Activated naive CD8-positive, alpha-beta T cell treated with anti-CD3 and anti-CD28 coated beads, Interleukin-2, amount 10 ng/mL, durations not matched to agents 7 days and 5 days (primary cell): ENCODE data around the gene RNF222. TPM values are rescaled to one million over a fixed set of nuclear protein-coding genes. Genes with fewer than 3 reads are reported as not detected.
A peak's percentile ranks its signal among the peaks of the same experiment; 100 is the strongest.
"Not testable (repeated sequence)": the region's sequence is repeated elsewhere in the genome, so short reads cannot be mapped to it uniquely, and the experiment has no call there.

Source experiments
- ATAC-seq: fragments of 150-1000 bp; cut with Tn5 transposase; one replicate; pipeline ENCODE4 v1.10.0; 2021; ENCODE audit warnings: low read depth, moderate library complexity
- POLR2A ChIA-PET: fragments of 350-600 bp; sonication (Branson Sonifier 250); formaldehyde crosslinking; loops from one replicate; lab custom pipeline; 2021; ENCODE audit warnings: antibody characterized with exemption; lab: Charles Lee
- DNase-seq: peaks from one replicate; pipeline ENCODE4 v3.0.0; 2021
- H3K27ac Mint-ChIP-seq: one replicate; pipeline ENCODE4 v1.8.0; 2022; ENCODE audit warnings: mild to moderate bottlenecking, mixed read lengths
- H3K27me3 Mint-ChIP-seq: one replicate; pipeline ENCODE4 v1.8.0; 2022; ENCODE audit warnings: mild to moderate bottlenecking, moderate library complexity, mixed read lengths
- H3K36me3 Mint-ChIP-seq: one replicate; pipeline ENCODE4 v1.8.0; 2021; ENCODE audit warnings: mild to moderate bottlenecking, mixed read lengths
- H3K4me1 Mint-ChIP-seq: one replicate; pipeline ENCODE4 v1.8.0; 2021; ENCODE audit warnings: mixed read lengths
- H3K4me3 Mint-ChIP-seq: one replicate; pipeline ENCODE4 v1.8.0; 2022; ENCODE audit warnings: mild to moderate bottlenecking, moderate library complexity, mixed read lengths
- H3K9me3 Mint-ChIP-seq: one replicate; pipeline ENCODE4 v1.8.0; 2021; ENCODE audit warnings: mixed read lengths
- total RNA-seq, 2 experiments: library from RNA; stranded (reverse); gene quantifications; one replicate each; pipeline ENCODE4 v1.2.3, GENCODE V29; 2021

The RNF222 gene
- total RNA-seq, 2 experiments from 2014 or later: 0.30 to 0.31 TPM

DNA sequence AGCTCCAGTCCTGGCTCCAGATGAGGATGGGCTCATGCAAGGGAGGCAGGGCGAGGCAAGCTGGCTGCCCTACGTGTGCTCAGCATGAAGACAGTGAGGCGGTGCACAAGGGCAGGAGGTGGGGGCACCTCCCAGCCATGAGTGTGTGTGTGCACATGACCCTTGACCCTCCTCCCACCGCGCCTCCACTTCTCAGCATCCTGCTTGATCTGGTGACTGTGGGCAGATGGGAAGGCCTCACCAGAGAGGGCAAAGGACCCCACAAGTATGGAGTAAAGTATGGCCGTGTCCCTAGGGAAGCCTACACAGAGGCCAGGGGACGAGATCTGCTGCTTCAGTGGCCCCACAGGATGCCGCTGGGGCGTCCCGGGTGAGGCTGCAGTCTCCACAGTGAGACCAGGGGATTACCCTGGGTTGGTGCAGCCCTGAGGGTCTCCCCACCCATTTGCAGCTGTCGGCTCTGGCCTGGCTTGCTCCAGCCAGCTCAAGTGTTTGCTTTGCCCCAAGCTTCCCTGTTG lies 7.9 kb upstream of the RNF222 start:
- Mint-ChIP-seq H3K27me3 (peaks cover 22% of the 10 kb centered on the region), H3K4me3 (no peak overlapping the region), H3K36me3 (no peaks in the 10 kb centered on the region), H3K4me1 (peaks cover 12% of the 10 kb centered on the region), H3K9me3 (no peaks in the 10 kb centered on the region), H3K27ac (no peak overlapping the region)
- POLR2A ChIA-PET: no interaction called here
- ATAC-seq (no peak), DNase-seq (no peak)

DNA sequence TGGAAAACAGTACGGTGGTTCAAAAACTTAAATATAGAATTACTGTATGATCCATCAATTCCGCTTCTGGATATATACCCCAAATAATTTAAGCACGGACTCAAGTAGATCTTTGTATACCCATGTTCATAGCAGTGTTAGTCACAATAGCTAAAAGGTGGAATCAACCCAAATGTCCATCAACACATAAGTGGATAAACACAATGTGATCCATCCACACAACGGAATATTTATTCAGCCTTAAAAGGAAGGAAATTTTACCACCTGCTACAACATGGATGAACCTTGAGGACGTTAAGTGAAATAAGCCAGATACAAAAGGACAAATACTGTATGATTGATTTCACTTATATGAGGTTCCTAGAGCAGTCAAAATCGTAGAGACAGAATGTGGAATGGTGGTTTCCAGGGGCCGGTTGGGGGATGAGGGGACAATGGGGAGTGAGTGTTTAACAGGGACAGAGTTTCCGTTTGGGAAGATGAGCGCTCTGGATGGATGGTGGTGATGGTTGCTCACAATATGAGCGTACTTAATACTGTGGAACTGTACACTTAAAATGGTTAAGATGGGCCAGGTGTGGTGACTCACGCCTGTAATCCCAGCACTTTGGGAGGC lies 5.4 kb upstream of the RNF222 start:
- peaks cover 21% of the 10 kb centered on the region for H3K27me3 Mint-ChIP-seq
- ATAC-seq: no peak
- POLR2A ChIA-PET: no interaction called here
- no peak overlapping the region for H3K4me3 Mint-ChIP-seq
- H3K36me3 Mint-ChIP-seq: no peaks in the 10 kb centered on the region
- H3K9me3 Mint-ChIP-seq: no peaks in the 10 kb centered on the region
- no peak overlapping the region for H3K27ac Mint-ChIP-seq
- no peak for DNase-seq
- H3K4me1 Mint-ChIP-seq: no peaks in the 10 kb centered on the region

DNA sequence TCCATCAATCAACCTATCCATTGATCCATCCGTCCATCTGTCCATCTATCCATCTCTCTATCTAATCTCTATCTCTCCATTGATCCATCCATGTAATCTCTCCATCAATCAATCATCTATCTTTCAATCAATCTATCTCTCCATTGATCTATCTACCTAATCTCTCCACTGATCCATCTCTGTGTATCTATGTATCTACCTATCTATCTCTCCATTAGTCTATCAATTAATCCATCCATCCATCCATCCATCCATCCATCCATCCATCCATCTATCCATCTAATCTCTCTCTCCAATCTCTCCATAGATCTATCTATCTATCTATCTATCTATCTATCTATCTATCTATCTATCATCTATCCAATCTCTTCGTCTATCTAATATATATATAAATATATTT lies 3.5 kb upstream of the RNF222 start:
- Mint-ChIP-seq H3K36me3 (no peaks in the 10 kb centered on the region), H3K4me3 (no peak overlapping the region), H3K9me3 (no peaks in the 10 kb centered on the region), H3K4me1 (peaks cover 2% of the 10 kb centered on the region), H3K27ac (no peak overlapping the region), H3K27me3 (peaks cover 31% of the 10 kb centered on the region)
- ATAC-seq (no peak), DNase-seq (no peak)
- POLR2A ChIA-PET: no interaction called here

DNA sequence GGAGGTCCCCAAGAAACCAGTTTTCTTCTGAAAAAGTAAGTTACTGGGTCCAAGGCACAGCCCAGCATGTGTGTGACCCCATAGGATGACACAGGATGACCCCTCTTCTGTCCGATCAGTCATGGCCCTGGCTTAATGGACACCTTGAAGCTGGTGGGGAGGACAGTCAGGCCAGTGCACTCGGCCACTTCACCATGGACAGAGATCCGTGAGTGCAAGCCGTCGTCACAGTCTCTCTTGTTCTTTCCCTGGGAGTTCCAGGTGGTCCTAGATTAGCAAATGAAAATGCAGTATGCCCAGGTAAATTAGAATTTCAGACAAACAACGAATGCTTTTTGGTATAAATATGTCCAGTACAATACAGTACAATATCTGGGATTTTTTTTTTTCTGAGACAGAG lies 1.4 kb upstream of the RNF222 start:
- H3K36me3 Mint-ChIP-seq: peaks cover 2% of the 10 kb centered on the region
- no peak for ATAC-seq
- no peak overlapping the region for H3K4me3 Mint-ChIP-seq
- POLR2A ChIA-PET: no interaction called here
- H3K27ac Mint-ChIP-seq: no peak overlapping the region
- peaks cover 3% of the 10 kb centered on the region for H3K9me3 Mint-ChIP-seq
- DNase-seq: no peak
- peaks cover 41% of the 10 kb centered on the region for H3K27me3 Mint-ChIP-seq
- H3K4me1 Mint-ChIP-seq: peaks cover 9% of the 10 kb centered on the region

DNA sequence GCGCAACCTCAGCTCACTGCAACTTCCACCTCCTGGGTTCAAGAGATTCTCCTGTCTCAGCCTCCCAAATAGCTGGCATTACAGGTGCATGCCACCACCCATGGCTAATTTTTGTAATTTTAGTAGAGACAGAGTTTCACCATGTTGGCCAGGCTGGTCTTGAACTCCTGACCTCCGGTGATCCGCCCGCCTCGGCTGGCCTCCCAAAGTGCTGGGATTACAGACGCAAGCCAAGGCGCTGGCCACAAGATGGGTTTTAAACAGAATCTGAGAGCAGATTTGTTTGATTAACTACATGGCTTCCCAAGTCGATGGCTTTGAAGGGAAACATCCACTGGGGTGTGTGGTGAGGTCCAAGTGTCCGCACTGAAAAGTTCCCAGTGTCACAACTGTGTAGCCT lies 3.1 kb downstream of the RNF222 start:
- not testable (repeated sequence) for H3K9me3 Mint-ChIP-seq, H3K27ac Mint-ChIP-seq, H3K36me3 Mint-ChIP-seq, H3K4me3 Mint-ChIP-seq, ATAC-seq, DNase-seq
- Mint-ChIP-seq H3K4me1 (peaks cover 16% of the 10 kb centered on the region), H3K27me3 (peaks cover 25% of the 10 kb centered on the region)
- POLR2A ChIA-PET: interaction anchor here (1.9 kb wide), 2 partner anchors 11 to 18 kb away, joined by 4 to 11 read pairs; partner anchors contain the start of gene KRABD2

DNA sequence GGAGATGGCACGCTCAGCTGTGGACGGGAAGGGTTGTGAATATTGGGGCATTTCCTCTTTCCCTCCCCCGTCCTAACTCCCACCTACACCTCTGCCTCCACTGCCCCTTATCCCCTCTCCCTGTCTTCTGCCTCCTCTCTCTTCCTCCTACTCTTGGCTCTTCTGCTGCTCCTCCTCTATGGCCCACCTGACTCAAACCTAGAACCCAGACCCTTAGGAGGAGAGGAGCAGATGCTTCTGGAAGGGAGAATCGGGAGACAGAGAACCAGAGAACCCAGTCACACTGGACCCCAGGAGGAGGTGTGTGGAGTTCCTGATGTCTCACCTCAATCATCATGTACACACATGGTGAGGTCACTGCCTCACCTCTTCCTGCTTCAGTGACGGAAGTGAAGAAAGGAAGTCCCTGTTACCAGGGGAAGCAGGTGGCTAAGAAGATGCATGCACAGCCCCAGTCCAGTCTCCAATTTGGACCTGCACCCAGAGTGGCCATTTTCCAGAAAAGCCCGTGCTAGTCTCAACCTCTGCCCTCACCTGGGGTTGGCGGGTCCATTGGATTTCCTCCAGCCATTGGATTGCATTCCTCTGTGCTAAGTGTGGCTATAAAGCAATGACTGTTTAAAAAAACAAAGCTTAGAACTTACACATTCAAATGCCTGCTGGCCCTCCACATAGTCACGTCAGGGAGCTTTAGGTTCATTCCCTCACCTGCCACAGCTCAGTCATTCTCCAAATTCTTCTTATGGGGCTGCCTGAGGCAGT lies 4.0 kb downstream of the RNF222 start:
- POLR2A ChIA-PET: interaction anchor here (1.9 kb wide), 2 partner anchors 10 to 17 kb away, joined by 4 to 11 read pairs; partner anchors contain the start of gene KRABD2
- Mint-ChIP-seq H3K4me3 (peak overlapping the region; percentile 73), H3K27ac (peak overlapping the region; percentile 99), H3K36me3 (peaks cover 7% of the 10 kb centered on the region), H3K27me3 (peaks cover 25% of the 10 kb centered on the region), H3K9me3 (peaks cover 3% of the 10 kb centered on the region), H3K4me1 (peaks cover 16% of the 10 kb centered on the region)
- ATAC-seq: peak; percentile 98
- DNase-seq: no peak

DNA sequence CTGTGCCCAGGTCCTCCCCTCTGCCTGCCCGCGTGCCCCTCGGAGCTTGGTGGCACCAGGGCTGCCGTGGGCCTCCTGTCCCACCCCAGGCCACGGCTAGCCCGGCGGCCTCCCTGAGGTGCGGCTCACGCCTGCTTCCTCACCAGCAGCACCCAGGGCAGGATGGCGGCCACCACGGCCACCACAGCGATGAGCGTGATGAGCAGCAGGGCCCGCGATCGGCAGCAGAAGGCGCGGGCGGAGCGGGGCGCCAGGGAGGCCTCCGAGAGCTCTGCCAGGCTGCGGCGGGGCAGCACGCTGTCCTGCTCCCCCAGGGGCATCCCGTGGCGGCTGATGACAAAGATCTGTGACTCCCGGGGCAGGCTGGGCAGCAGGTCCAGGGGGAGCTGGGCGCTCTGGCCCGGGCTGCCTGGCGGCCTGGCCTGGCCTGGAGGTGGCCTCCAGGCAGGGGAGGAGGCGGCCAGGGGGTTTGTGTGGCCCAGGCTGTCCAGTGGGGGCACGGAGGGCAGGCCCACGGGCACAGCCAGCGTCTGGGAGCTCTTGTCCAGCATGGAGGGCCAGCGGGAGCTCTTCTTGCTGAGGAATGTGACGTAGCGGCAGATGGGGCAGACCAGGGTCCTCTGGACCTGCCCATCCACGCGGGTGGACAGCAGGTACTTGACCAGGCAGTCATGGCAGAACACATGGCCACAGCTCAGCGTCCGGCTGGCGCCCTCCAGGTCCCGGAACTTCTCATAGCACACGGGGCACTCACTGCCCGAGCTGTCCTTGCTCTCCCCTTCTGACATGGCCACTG lies 4.8 kb downstream of the RNF222 start:
- DNase-seq: no peak
- H3K27ac Mint-ChIP-seq: peak overlapping the region; percentile 99
- H3K27me3 Mint-ChIP-seq: peaks cover 19% of the 10 kb centered on the region
- POLR2A ChIA-PET: interaction anchor here (0.6 to 1.9 kb wide), 3 partner anchors 9 to 16 kb away, joined by 3 to 11 read pairs (median 4); partner anchors contain the start of gene KRABD2
- H3K4me1 Mint-ChIP-seq: peaks cover 18% of the 10 kb centered on the region
- ATAC-seq: no peak
- peaks cover 3% of the 10 kb centered on the region for H3K9me3 Mint-ChIP-seq
- H3K4me3 Mint-ChIP-seq: peak overlapping the region; percentile 73
- peaks cover 7% of the 10 kb centered on the region for H3K36me3 Mint-ChIP-seq

DNA sequence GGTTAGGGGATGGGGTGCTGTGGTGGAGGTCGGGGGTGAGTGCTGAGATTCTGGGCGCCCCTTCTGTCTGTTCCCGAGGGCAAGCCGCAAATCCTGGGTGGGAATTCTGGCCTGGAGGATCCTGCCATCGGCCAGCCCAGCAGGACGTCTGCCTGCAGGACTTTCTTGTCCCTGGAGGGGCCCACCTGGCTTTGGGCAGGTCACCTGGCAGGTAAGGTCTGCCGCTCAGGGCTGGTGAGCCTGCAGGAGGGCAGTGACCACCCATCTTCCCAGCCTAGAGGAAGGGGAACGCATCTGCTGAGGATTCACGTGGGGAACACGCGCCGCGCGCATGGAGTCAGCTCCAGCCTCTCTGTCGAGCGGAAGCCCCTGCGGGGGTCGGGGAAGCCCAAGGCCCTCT lies 5.4 kb downstream of the RNF222 start:
- Mint-ChIP-seq H3K27me3 (peaks cover 15% of the 10 kb centered on the region), H3K36me3 (peaks cover 7% of the 10 kb centered on the region)
- POLR2A ChIA-PET: interaction anchor here (0.6 to 1.0 kb wide), 2 partner anchors 9 to 10 kb away, joined by 3 to 4 read pairs; no protein-coding TSS in a partner anchor

DNA sequence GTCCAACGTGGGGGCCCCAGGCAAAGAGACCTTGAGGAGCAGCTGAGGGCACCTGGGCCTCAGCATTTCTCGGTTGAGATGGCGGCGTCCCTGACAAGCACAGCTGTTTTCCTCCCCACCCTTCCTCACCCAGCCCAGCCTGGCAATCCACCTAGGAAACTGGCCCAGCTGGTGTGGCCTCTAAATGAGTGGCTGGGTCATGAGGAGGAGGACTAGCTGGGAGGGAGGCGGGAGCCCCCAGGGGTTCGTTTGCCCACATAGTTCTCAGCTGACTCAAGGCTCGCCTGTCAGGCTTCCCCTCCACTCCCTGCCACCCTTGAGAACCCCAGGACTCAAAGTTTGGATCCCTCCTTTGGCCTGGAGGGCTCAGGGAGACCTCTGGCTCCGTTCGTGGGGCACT lies 5.9 kb downstream of the RNF222 start:
- Mint-ChIP-seq H3K9me3 (peaks cover 3% of the 10 kb centered on the region), H3K27ac (no peak overlapping the region), H3K4me3 (no peak overlapping the region), H3K4me1 (peaks cover 24% of the 10 kb centered on the region), H3K36me3 (peaks cover 7% of the 10 kb centered on the region), H3K27me3 (peaks cover 14% of the 10 kb centered on the region)
- ATAC-seq: no peak
- no peak for DNase-seq
- POLR2A ChIA-PET: interaction anchor here (1.0 kb wide), 1 partner anchor 8 kb away, joined by 4 read pairs; no protein-coding TSS in a partner anchor

More for the DNA sequence above, 5.4 kb downstream of the RNF222 start:
- ATAC-seq: no peak
- no peak for DNase-seq
- H3K9me3 Mint-ChIP-seq: peaks cover 3% of the 10 kb centered on the region
- H3K4me3 Mint-ChIP-seq: no peak overlapping the region
- peaks cover 22% of the 10 kb centered on the region for H3K4me1 Mint-ChIP-seq
- no peak overlapping the region for H3K27ac Mint-ChIP-seq

DNA sequence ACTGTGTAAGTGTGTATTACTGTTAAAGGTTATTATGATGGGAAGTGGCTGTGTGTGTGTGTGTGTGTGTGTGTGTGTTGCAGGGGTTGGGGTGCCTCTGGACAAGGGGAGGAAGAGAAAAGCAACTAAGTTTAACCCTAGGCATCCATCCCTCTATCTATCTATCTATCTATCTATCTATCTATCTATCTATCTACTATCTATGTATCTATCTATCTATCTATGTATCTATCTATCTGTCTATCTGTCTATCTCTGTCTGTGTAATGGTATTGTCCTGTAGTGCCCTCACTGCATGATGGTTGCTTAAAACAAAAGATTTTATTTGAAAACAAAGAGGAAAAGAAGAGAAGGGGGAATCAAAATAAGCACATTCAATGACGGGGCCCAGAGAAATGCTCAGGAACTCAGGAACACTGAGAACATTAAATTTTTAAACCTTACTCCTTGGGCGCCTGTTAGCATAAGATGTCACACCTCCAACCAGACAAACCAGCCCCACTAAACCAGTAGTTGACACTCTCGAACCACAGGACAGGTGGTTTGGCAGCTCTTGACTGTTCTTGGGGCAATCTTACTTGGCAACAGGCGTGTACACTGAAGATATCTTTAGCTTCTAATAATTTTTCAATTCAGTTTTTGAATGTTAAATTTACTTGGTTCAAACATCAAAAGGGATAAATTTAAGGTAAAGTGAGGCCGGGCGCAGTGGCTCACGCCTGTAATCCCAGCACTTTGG lies 9.5 kb downstream of the RNF222 start:
- Mint-ChIP-seq H3K9me3 (no peaks in the 10 kb centered on the region), H3K27me3 (no peaks in the 10 kb centered on the region), H3K4me3 (no peak overlapping the region), H3K36me3 (peaks cover 1% of the 10 kb centered on the region), H3K4me1 (peaks cover 18% of the 10 kb centered on the region), H3K27ac (no peak overlapping the region)
- ATAC-seq: no peak
- no peak for DNase-seq
- POLR2A ChIA-PET: no interaction called here

DNA sequence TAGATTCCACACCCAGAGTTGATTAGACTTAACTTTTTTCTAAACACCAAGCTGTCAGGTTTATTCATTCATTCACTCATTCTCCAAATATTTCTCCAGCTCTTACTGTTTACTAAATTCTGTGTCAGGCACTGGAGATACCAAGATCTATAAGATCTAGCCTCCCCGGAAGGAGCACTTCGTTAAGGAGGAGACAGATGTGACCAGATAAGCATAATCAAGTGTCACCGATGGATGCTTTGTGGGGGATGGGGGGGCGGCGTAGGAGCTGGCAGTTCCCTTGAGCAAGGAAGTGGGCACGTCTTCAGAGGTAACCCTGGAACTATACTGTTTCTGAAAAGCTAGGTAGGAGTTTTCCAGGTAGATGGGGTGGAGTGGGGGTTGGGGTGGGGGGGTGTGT lies 10.8 kb downstream of the RNF222 start:
- peak overlapping the region; percentile 30 for H3K4me3 Mint-ChIP-seq
- H3K27me3 Mint-ChIP-seq: no peaks in the 10 kb centered on the region
- H3K27ac Mint-ChIP-seq: peak overlapping the region; percentile 3
- peaks cover 14% of the 10 kb centered on the region for H3K36me3 Mint-ChIP-seq
- peaks cover 20% of the 10 kb centered on the region for H3K4me1 Mint-ChIP-seq
- no peaks in the 10 kb centered on the region for H3K9me3 Mint-ChIP-seq
- DNase-seq (no peak), ATAC-seq (no peak)
- POLR2A ChIA-PET: no interaction called here

DNA sequence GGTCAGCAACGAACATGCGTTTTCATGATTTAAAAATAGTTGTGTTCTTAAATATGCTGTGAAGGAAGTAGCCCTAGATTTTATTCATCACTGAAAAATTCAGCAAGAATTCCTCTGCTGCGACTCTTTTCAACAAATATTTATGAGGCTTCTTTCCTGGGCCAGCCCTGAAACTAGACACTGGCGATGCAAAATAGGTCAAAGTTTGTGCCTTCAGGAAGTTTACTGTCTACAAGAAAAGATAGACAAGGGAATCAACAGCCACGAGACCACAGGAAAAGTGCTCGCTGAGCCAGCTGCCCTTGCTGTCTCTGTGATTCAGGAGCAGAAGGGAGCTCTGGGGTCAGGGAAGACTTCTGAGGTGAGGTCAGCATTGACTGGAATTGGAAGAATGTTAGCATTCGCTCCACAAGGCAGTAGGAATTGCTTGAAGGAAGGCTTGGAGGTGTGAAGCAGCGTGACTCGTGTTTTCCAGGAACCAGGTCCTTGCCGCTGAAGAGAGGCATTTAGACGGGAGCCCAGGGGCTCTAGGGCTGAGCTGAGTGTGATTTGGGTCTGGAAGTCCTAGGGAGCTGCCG lies 12.7 kb downstream of the RNF222 start:
- DNase-seq (no peak), ATAC-seq (no peak)
- Mint-ChIP-seq H3K36me3 (peaks cover 25% of the 10 kb centered on the region), H3K4me1 (peaks cover 33% of the 10 kb centered on the region), H3K4me3 (peak overlapping the region; percentile 92), H3K9me3 (no peaks in the 10 kb centered on the region), H3K27me3 (no peaks in the 10 kb centered on the region), H3K27ac (no peak overlapping the region)
- POLR2A ChIA-PET: no interaction called here
